IMR-90 (cell line): ENCODE measurements around the gene SLC1A7. TPM values are rescaled to one million over a fixed set of nuclear protein-coding genes. Genes with fewer than 3 reads are reported as not detected.

Experiments used
- ATAC-seq: fragments of 200-7000 bp; cut with Tn5 transposase; 2 replicates; pipeline ENCODE4 v1.9.1; 2020; ENCODE audit warnings: low read depth, mild to moderate bottlenecking, moderate library complexity
- BruUV-seq: library from RNA; stranded (reverse); fragments of 400-500 nt; replicated peaks from 2 replicates; lab custom pipeline; 2021; lab: Mats Ljungman, UMichigan
- CTCF ChIA-PET: fragments of 300-600 bp; formaldehyde crosslinking; extraction: SDS; loops from one replicate; lab custom pipeline; 2021; ENCODE audit warnings: antibody characterized with exemption; lab: Yijun Ruan, JAX
- POLR2A ChIA-PET: fragments of 300-600 bp; sonication (Branson Sonifier 250); formaldehyde crosslinking; loops from one replicate; lab custom pipeline; 2022; ENCODE audit warnings: antibody characterized with exemption; ENCODE audit not compliant: unreplicated experiment; lab: Charles Lee
- DNase-seq: peaks from one replicate; pipeline ENCODE4 v3.0.0; 2013
- H2AFZ ChIP-seq: replicated peaks from 2 replicates; pipeline ENCODE3; 2013; ENCODE audit warnings: low read length, mild to moderate bottlenecking; ENCODE audit not compliant: poor library complexity
- H2AK5ac ChIP-seq: 2 replicates; pipeline ENCODE4 v1.6.1; 2013; ENCODE audit warnings: low read depth, low read length, inconsistent platforms
- H2AK9ac ChIP-seq: replicated peaks from 2 replicates; pipeline ENCODE3; 2013; ENCODE audit warnings: mild to moderate bottlenecking, low read depth, low read length, moderate library complexity; ENCODE audit not compliant: poor library complexity
- H2BK120ac ChIP-seq: 2 replicates; pipeline ENCODE4 v1.6.1; 2013; ENCODE audit warnings: low read depth, low read length, inconsistent platforms
- H2BK15ac ChIP-seq: 3 replicates; pipeline ENCODE4 v1.6.1; 2013; ENCODE audit warnings: low read depth, low read length, inconsistent platforms
- H2BK20ac ChIP-seq: 2 replicates; pipeline ENCODE4 v1.6.1; 2013; ENCODE audit warnings: low read depth, mild to moderate bottlenecking, inconsistent platforms, low read length, moderate library complexity
- H2BK5ac ChIP-seq: 2 replicates; pipeline ENCODE4 v1.6.1; 2013; ENCODE audit warnings: mild to moderate bottlenecking, low read depth, low read length, inconsistent platforms; ENCODE audit not compliant: poor library complexity, severe bottlenecking
- H3K14ac ChIP-seq: replicated peaks from 2 replicates; pipeline ENCODE4 v1.6.1; 2013; ENCODE audit warnings: low read depth, low read length, inconsistent platforms
- H3K18ac ChIP-seq: 2 replicates; pipeline ENCODE4 v1.6.1; 2013; ENCODE audit warnings: low read depth, low read length, control low read depth
- H3K23ac ChIP-seq: 2 replicates; pipeline ENCODE4 v1.6.1; 2013; ENCODE audit warnings: low read depth, low read length, inconsistent platforms
- H3K27ac ChIP-seq: 2 replicates; pipeline ENCODE4 v1.5.1; 2013; ENCODE audit warnings: mild to moderate bottlenecking, control low read depth, low read length; ENCODE audit not compliant: insufficient read depth
- H3K27me3 ChIP-seq: 2 replicates; pipeline ENCODE4 v1.6.1; 2013; ENCODE audit warnings: low read length; ENCODE audit not compliant: control insufficient read depth, insufficient read depth
- H3K36me3 ChIP-seq: 2 replicates; pipeline ENCODE4 v1.6.1; 2013; ENCODE audit warnings: low read length, mixed read lengths; ENCODE audit not compliant: control insufficient read depth, insufficient read depth
- H3K4ac ChIP-seq: 2 replicates; pipeline ENCODE4 v1.6.1; 2013; ENCODE audit warnings: low read depth, low read length, inconsistent platforms
- H3K4me1 ChIP-seq: 2 replicates; pipeline ENCODE4 v1.6.1; 2013; ENCODE audit warnings: low read length, mixed read lengths; ENCODE audit not compliant: control insufficient read depth, insufficient read depth
- H3K4me2 ChIP-seq: 2 replicates; pipeline ENCODE4 v1.6.1; 2013; ENCODE audit warnings: low read depth, mild to moderate bottlenecking, control low read depth, low read length, moderate library complexity
- H3K4me3 ChIP-seq: 2 replicates; pipeline ENCODE4 v1.5.1; 2013; ENCODE audit warnings: low read depth, mild to moderate bottlenecking, control low read depth, low read length, moderate library complexity; ENCODE audit not compliant: insufficient read depth
- H3K56ac ChIP-seq: 2 replicates; pipeline ENCODE4 v1.6.1; 2013; ENCODE audit warnings: low read length, inconsistent platforms; ENCODE audit not compliant: insufficient read depth; ENCODE audit errors: extremely low read depth
- H3K79me1 ChIP-seq, 2 experiments: 2 replicates each; pipeline ENCODE4 v1.6.1; 2013; ENCODE audit warnings: low read length in 2 of 2, inconsistent platforms in 1 of 2, low read depth in 1 of 2
- H3K9ac ChIP-seq: 2 replicates; pipeline ENCODE4 v1.6.1; 2013; ENCODE audit warnings: low read depth, low read length, control low read depth
- H3K9me1 ChIP-seq: 2 replicates; pipeline ENCODE4 v1.6.1; 2013; ENCODE audit warnings: low read length, inconsistent platforms; ENCODE audit not compliant: insufficient read depth
- H3K9me3 ChIP-seq: 2 replicates; pipeline ENCODE4 v1.6.1; 2013; ENCODE audit warnings: low read length; ENCODE audit not compliant: control insufficient read depth, insufficient read depth
- H4K20me1 ChIP-seq: 2 replicates; pipeline ENCODE4 v1.6.1; 2013; ENCODE audit warnings: low read length, inconsistent platforms; ENCODE audit not compliant: insufficient read depth
- H4K5ac ChIP-seq: 2 replicates; pipeline ENCODE4 v1.6.1; 2013; ENCODE audit warnings: mild to moderate bottlenecking, low read depth, low read length, control low read depth
- H4K8ac ChIP-seq, 2 experiments: 2 replicates each; pipeline ENCODE4 v1.6.1; 2013; ENCODE audit warnings: low read depth in 2 of 2, low read length in 2 of 2, control low read depth in 1 of 2, inconsistent platforms in 1 of 2
- H4K91ac ChIP-seq: 2 replicates; pipeline ENCODE4 v1.6.1; 2013; ENCODE audit warnings: low read depth, low read length, inconsistent platforms; ENCODE audit not compliant: insufficient read depth
- BHLHE40 ChIP-seq: fragments of 150-350 bp; IDR thresholded peaks from 2 replicates; pipeline ENCODE4 v1.6.1; 2016; ENCODE audit warnings: mild to moderate bottlenecking, low read depth, low read length
- CEBPB ChIP-seq: IDR thresholded peaks from 2 replicates; pipeline ENCODE4 v1.6.1; 2012; ENCODE audit warnings: low read depth, low read length, improper control_type of control experiment
- CHD1 ChIP-seq: IDR thresholded peaks from 2 replicates; pipeline ENCODE4 v1.6.1; 2012; ENCODE audit warnings: low read depth, low read length, improper control_type of control experiment
- FOS ChIP-seq: fragments of 150-350 bp; IDR thresholded peaks from 2 replicates; pipeline ENCODE4 v1.6.1; 2016; ENCODE audit warnings: low read depth, low read length
- MAFK ChIP-seq: IDR thresholded peaks from 2 replicates; pipeline ENCODE4 v1.6.1; 2012; ENCODE audit warnings: low read depth, low read length, improper control_type of control experiment
- MAZ ChIP-seq: IDR thresholded peaks from 2 replicates; pipeline ENCODE4 v1.6.1; 2012; ENCODE audit warnings: low read depth, mild to moderate bottlenecking, low read length, improper control_type of control experiment, moderate library complexity, borderline replicate concordance
- NFE2L2 ChIP-seq: fragments of 150-350 bp; IDR thresholded peaks from 2 replicates; pipeline ENCODE4 v1.6.1; 2016; ENCODE audit warnings: low read depth, mild to moderate bottlenecking, low read length
- POLR2A ChIP-seq: IDR thresholded peaks from 2 replicates; pipeline ENCODE4 v1.6.1; 2012; ENCODE audit warnings: mild to moderate bottlenecking, low read depth, low read length
- RAD21 ChIP-seq: IDR thresholded peaks from 2 replicates; pipeline ENCODE4 v1.6.1; 2012; ENCODE audit warnings: low read length, improper control_type of control experiment
- RCOR1 ChIP-seq: IDR thresholded peaks from 2 replicates; pipeline ENCODE4 v1.6.1; 2012; ENCODE audit warnings: mild to moderate bottlenecking, low read length, improper control_type of control experiment; ENCODE audit not compliant: insufficient replicate concordance
- RFX5 ChIP-seq: IDR thresholded peaks from 2 replicates; pipeline ENCODE4 v1.8.0; 2012; ENCODE audit warnings: low read depth, mild to moderate bottlenecking, low read length, moderate library complexity
- SMC3 ChIP-seq: fragments of 150-350 bp; IDR thresholded peaks from 2 replicates; pipeline ENCODE4 v1.6.1; 2016; ENCODE audit warnings: low read depth, mild to moderate bottlenecking, antibody characterized with exemption, low read length, moderate library complexity
- WGBS, 2 experiments: methylation state at CpG; one replicate each; pipeline versions ENCODE4 v1.1.5 to v1.1.7; 2013; ENCODE audit warnings: missing lambda C conversion rate in 2 of 2; ENCODE audit not compliant: insufficient read length in 1 of 2; ENCODE audit errors: extremely low coverage in 2 of 2; 5-methylcytosine and 5-hydroxymethylcytosine counted together
- dilution Hi-C: fragments of 300-500 bp; cut with HindIII; formaldehyde crosslinking; loops from one replicate; pipeline ENCODE4 v1.14.3; 2018; ENCODE audit warnings: low sequenced_read_pairs; ENCODE audit not compliant: unreplicated experiment
- in situ Hi-C: fragments of 300-500 bp; cut with MboI; formaldehyde crosslinking; loops from 3 replicates; pipeline ENCODE4 v1.14.3; 2019; ENCODE audit warnings: low sequenced_read_pairs, inconsistent platforms, mixed read lengths
- intact Hi-C: fragments of 100-400 bp; cut with micrococcal nuclease; formaldehyde crosslinking; loops from 2 replicates; pipeline ENCODE4 v1.10.0; 2022
- polyA plus RNA-seq, 3 experiments: library from polyadenylated mRNA; depleted of rRNA; stranded (reverse); fragments of >200 nt; gene quantifications; 2 replicates each; pipeline ENCODE4 v1.2.3, GENCODE V29; 2012; ENCODE audit warnings: low replicate concordance in 1 of 3
- total RNA-seq: library from RNA; depleted of rRNA; stranded (reverse); fragments of >200 nt; gene quantifications from 2 replicates; pipeline ENCODE4 v1.2.3, GENCODE V29; 2012
- TF ChIP-seq, protein P1 (sequence below): fragments of 150-350 bp; IDR thresholded peaks from 2 replicates; pipeline ENCODE4 v1.6.1; 2017; ENCODE audit warnings: mild to moderate bottlenecking, antibody characterized with exemption, low read length, low read depth
- TF ChIP-seq, protein P2 (sequence below): conservative IDR thresholded peaks from 2 replicates; pipeline ENCODE4 v1.5.1; 2012; ENCODE audit warnings: mild to moderate bottlenecking, low read depth, low read length, improper control_type of control experiment

Gene SLC1A7
- total and polyA plus RNA-seq, 2 of the 4 experiments (the other 2 are of a cell fraction) = 0.05 TPM; not detected in 1

GRCh38 chr1:53114581-53115400 lies 27.6 kb downstream of the SLC1A7 start:
- H3K56ac ChIP-seq = peak overlapping the region; percentile 50; the same call in 1 of the 2 replicates
- H2AK9ac ChIP-seq = peak overlapping the region; percentile 85
- peak overlapping the region; percentile 96 for H2BK120ac ChIP-seq
- H4K20me1 ChIP-seq = no peaks in the 10 kb centered on the region
- H2AK5ac ChIP-seq = peak overlapping the region; percentile 99
- H3K4ac ChIP-seq = peak overlapping the region; percentile 98
- peak overlapping the region; percentile 92 for H2BK20ac ChIP-seq
- no peaks in the 10 kb centered on the region for H3K79me1 ChIP-seq
- H3K14ac ChIP-seq = peak overlapping the region; percentile 98
- H3K27ac ChIP-seq = peak overlapping the region; percentile 81
- peak overlapping the region; percentile 93 for H3K23ac ChIP-seq
- H2AFZ ChIP-seq = peak overlapping the region; percentile 59
- BruUV-seq = no TSS peak
- ChIA-PET POLR2A (no interaction called here), CTCF (no interaction called here)
- dilution Hi-C loops (no loop called here), intact Hi-C loops (no loop called here), in situ Hi-C loops (no loop called here)
- H2BK15ac ChIP-seq = peak overlapping the region; percentile 83; the same call in 2 of the 3 replicates
- H3K9ac ChIP-seq = peak overlapping the region; percentile 59
- H3K9me3 ChIP-seq = peaks cover 17% of the 10 kb centered on the region
- 97% methylated on average over 6 of the region's 24 CpGs; no CpG with 5 or more reads in 1 of the 2 experiments for WGBS, 2 experiments
- no peaks in the 10 kb centered on the region for H3K27me3 ChIP-seq
- DNase-seq (no peak), ATAC-seq (no peak)
- peak overlapping the region; percentile 80 for H4K5ac ChIP-seq
- TF ChIP-seq MAZ = no peak
- TF ChIP-seq, protein P1, sequence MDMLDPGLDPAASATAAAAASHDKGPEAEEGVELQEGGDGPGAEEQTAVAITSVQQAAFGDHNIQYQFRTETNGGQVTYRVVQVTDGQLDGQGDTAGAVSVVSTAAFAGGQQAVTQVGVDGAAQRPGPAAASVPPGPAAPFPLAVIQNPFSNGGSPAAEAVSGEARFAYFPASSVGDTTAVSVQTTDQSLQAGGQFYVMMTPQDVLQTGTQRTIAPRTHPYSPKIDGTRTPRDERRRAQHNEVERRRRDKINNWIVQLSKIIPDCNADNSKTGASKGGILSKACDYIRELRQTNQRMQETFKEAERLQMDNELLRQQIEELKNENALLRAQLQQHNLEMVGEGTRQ = no peak
- TF ChIP-seq, protein P2, sequence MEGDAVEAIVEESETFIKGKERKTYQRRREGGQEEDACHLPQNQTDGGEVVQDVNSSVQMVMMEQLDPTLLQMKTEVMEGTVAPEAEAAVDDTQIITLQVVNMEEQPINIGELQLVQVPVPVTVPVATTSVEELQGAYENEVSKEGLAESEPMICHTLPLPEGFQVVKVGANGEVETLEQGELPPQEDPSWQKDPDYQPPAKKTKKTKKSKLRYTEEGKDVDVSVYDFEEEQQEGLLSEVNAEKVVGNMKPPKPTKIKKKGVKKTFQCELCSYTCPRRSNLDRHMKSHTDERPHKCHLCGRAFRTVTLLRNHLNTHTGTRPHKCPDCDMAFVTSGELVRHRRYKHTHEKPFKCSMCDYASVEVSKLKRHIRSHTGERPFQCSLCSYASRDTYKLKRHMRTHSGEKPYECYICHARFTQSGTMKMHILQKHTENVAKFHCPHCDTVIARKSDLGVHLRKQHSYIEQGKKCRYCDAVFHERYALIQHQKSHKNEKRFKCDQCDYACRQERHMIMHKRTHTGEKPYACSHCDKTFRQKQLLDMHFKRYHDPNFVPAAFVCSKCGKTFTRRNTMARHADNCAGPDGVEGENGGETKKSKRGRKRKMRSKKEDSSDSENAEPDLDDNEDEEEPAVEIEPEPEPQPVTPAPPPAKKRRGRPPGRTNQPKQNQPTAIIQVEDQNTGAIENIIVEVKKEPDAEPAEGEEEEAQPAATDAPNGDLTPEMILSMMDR = no peak
- TF ChIP-seq POLR2A = no peak
- no peak for TF ChIP-seq CHD1
- TF ChIP-seq RFX5 = no peak
- TF ChIP-seq SMC3 = no peak
- no peak for TF ChIP-seq FOS
- TF ChIP-seq RCOR1 = no peak
- no peak for TF ChIP-seq CEBPB
- no peak for TF ChIP-seq NFE2L2
- no peak for TF ChIP-seq MAFK
- TF ChIP-seq RAD21 = no peak
- no peak for TF ChIP-seq BHLHE40
- no peak overlapping the region for H3K4me3 ChIP-seq
- peak overlapping the region; percentile 85 for H3K18ac ChIP-seq
- peak overlapping the region; percentile 83 to 97 for H4K8ac ChIP-seq
- no peak overlapping the region for H3K4me2 ChIP-seq
- H3K9me1 ChIP-seq = peaks cover 34% of the 10 kb centered on the region
- H2BK5ac ChIP-seq = peak overlapping the region; percentile 67
- peak overlapping the region; percentile 99 for H4K91ac ChIP-seq
- peaks cover 27% of the 10 kb centered on the region for H3K4me1 ChIP-seq
- H3K36me3 ChIP-seq = no peaks in the 10 kb centered on the region
